Lower leg skin (tissue), 4 donors: ENCODE data around the gene NUDT9. TPM values are rescaled to one million over a fixed set of nuclear protein-coding genes. Genes with fewer than 3 reads are reported as not detected.
"Not testable (repeated sequence)": the region's sequence is repeated elsewhere in the genome, so short reads cannot be mapped to it uniquely, and the experiment has no call there.

Source experiments
- DNase-seq, 2 donors: peaks; one replicate each; pipeline ENCODE4 v3.0.0-alpha.2; 2019; ENCODE audit warnings: low spot score in 2 of 2
- H3K4me3 ChIP-seq: fragments of 200-600 bp; sonication (generic); 2 replicates; pipeline ENCODE4 v1.5.1; 2017; ENCODE audit warnings: mild to moderate bottlenecking, low read depth; ENCODE audit not compliant: poor library complexity, severe bottlenecking
- POLR2A ChIP-seq, 2 donors: fragments of 450-650 bp; IDR thresholded peaks; one replicate each; pipeline ENCODE4 v1.6.1; 2016 to 2017; ENCODE audit warnings: antibody characterized with exemption in 2 of 2, mild to moderate bottlenecking in 1 of 2, moderate library complexity in 1 of 2
- WGBS, 2 donors: methylation state at CpG; one replicate each; pipeline ENCODE4 v1.1.5; 2018; 5-methylcytosine and 5-hydroxymethylcytosine counted together
- intact Hi-C: fragments of 100-400 bp; cut with DNase I; formaldehyde crosslinking; loops from one replicate; pipeline ENCODE4 v1.15.0; 2023; ENCODE audit warnings: low total_unique reads
- total RNA-seq, 4 donors: library from RNA; depleted of rRNA; stranded (reverse); fragments of >200 nt; gene quantifications; one replicate each; pipeline ENCODE4 v1.1.0, GENCODE V29; 2016
- TF ChIP-seq, protein P1 (sequence below), 3 donors: fragments of 450-650 bp; IDR thresholded peaks; one replicate each; pipeline ENCODE4 v1.5.1; 2016; ENCODE audit warnings: antibody characterized with exemption in 3 of 3, mild to moderate bottlenecking in 3 of 3, moderate library complexity in 2 of 3

NUDT9 gene
- total RNA-seq, 4 donors from 2014 or later = 12.5 to 30.9 (median 21.7) TPM

DNA sequence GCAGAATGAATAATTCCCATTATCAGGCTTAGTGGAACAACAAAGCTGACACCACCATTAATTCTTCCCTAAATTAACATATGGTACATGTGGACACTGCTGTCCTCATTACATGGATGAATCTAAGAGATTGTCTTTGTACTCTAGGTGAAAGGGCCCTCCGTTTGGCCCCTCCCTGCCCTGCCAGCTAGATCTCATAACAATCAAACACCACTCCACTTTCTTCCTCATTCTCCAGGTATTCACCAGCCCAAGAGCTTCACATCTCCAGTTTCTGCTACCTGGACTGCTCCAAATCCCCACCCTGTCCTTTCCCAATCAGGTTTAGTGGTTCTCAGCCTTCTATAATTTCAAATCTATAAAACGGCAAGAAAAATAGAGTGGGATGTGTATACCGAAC is 35.1 kb upstream of the NUDT9 start:
- intact Hi-C loops = loop anchor here (10.0 kb wide), 1 partner anchor 458 kb away; no protein-coding TSS in a partner anchor
- DNase-seq = no peak
- no peak overlapping the region for H3K4me3 ChIP-seq
- WGBS, 2 donors = 93 to 96% methylated on average over 3 of the region's 3 CpGs
- TF ChIP-seq, protein P1, sequence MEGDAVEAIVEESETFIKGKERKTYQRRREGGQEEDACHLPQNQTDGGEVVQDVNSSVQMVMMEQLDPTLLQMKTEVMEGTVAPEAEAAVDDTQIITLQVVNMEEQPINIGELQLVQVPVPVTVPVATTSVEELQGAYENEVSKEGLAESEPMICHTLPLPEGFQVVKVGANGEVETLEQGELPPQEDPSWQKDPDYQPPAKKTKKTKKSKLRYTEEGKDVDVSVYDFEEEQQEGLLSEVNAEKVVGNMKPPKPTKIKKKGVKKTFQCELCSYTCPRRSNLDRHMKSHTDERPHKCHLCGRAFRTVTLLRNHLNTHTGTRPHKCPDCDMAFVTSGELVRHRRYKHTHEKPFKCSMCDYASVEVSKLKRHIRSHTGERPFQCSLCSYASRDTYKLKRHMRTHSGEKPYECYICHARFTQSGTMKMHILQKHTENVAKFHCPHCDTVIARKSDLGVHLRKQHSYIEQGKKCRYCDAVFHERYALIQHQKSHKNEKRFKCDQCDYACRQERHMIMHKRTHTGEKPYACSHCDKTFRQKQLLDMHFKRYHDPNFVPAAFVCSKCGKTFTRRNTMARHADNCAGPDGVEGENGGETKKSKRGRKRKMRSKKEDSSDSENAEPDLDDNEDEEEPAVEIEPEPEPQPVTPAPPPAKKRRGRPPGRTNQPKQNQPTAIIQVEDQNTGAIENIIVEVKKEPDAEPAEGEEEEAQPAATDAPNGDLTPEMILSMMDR (IDR thresholded peaks at IDR 0.05) = no peak
- no peak for TF ChIP-seq POLR2A (IDR thresholded peaks at IDR 0.05)

DNA sequence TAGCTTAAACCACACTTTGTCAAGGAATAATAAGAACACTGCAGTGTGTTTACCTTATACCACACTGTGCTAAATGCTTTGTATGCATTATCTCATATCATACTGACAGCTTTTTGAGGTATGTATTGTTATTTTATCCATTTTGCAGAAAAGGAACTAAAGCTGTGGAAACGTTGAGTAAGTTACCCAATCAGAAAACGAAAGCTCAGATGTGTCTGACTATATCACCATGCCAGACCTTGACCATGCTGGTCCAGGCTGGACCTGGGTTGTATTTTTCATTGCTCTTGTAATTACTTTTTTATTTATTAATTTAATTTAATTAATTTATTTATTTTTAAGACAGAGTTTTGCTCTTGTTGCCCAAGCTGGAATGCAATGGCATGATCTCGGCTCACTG is 33.5 kb upstream of the NUDT9 start:
- no peak for DNase-seq
- intact Hi-C loops = loop anchor here (10.0 kb wide), 1 partner anchor 456 kb away; no protein-coding TSS in a partner anchor
- TF ChIP-seq POLR2A (IDR thresholded peaks at IDR 0.05) = no peak
- TF ChIP-seq, protein P1 (IDR thresholded peaks at IDR 0.05) = no peak
- H3K4me3 ChIP-seq = no peak overlapping the region
- WGBS, 2 donors = 89 to 91% methylated on average over 3 of the region's 3 CpGs

DNA sequence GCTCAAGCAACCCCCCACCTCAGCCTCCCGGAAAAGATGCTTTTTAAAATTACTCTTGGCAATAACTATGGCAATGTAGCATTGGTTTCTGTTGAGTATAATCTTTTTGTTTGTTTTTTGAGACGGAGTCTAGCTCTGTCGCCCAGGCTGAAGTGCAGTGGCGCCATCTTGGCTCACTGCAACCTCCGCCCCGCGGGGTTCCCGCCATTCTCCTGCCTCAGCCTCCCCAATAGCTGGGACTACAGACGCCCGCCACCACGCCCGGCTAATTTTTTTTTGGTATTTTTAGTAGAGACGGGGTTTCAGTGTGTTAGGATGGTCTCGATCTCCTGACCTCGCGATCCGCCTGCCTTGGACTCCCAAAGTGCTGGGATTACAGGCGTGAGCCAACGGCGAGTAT is 32.3 kb upstream of the NUDT9 start:
- 82 to 87% methylated on average over 20 of the region's 20 CpGs for WGBS, 2 donors
- DNase-seq, intact Hi-C loops: not testable (repeated sequence)
- H3K4me3 ChIP-seq = peak overlapping the region; percentile 50

DNA sequence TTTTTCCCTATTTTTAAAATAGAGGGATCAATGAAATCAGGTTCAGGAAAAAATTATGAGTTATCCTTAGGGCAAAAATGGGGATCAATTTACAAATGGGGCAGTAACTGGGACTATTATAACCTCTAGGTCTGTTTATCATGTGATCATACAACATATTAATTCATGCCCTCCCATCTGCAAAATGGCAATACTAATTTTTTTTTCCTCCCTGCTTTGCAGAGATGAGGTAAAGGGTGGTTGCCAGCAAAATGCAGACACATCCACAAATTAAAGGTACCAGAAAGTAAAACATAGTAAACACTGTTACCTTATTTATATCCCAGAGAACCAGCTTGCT is 31.9 kb upstream of the NUDT9 start:
- no peak for TF ChIP-seq POLR2A (IDR thresholded peaks at IDR 0.05)
- TF ChIP-seq, protein P1 (IDR thresholded peaks at IDR 0.05) = no peak
- peak overlapping the region; percentile 50 for H3K4me3 ChIP-seq
- DNase-seq = no peak
- intact Hi-C loops = no loop called here

DNA sequence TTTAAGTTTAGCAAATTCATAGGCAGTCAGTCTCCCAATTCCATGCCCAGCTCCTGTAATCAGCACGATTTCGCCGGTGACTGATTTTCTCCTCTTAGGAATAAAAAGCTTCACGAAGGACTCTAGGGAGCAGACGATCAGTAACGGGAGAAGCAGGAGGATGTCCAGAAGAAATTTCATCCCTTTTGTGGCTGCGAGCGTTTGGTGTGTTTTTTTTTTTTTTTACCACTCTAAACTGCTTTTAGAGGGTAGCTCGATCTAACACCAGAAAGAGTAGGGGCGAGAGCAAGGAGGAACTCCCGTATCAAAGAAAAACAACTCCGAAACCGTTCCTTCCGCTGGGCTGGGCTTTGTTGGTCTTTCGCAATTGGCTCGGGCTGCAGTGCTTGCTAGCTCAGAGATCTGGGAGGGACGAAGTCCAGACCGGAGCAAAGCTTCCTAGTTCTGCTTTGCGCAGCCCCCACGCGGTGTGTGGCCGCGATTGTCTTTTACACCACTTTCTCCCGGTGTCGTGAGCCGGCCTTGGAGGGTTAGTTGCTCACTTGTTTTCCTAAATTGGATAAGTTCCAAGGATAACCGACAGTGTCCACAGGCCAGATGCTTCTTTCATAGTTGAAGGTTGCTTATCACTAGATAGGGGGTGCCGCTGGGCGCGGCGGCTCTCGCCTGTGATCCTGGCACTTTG is 31.3 kb upstream of the NUDT9 start, which contains the start of gene HSD17B11:
Gene HSD17B11, minus strand, starts transcription at position 298 of the 685 bp plus-strand sequence. Its CDS starts 118 bp downstream, at position 180.
- peak within 1 kb of the TSS; percentile 50 for H3K4me3 ChIP-seq
- WGBS, 2 donors = 1% methylated on average over 32 of the region's 32 CpGs
- intact Hi-C loops = no loop called here
- TF ChIP-seq, protein P1 (IDR thresholded peaks at IDR 0.05) = no peak
- TF ChIP-seq POLR2A (IDR thresholded peaks at IDR 0.05) = no peak
- peak; percentile 91 to 97 for DNase-seq

DNA sequence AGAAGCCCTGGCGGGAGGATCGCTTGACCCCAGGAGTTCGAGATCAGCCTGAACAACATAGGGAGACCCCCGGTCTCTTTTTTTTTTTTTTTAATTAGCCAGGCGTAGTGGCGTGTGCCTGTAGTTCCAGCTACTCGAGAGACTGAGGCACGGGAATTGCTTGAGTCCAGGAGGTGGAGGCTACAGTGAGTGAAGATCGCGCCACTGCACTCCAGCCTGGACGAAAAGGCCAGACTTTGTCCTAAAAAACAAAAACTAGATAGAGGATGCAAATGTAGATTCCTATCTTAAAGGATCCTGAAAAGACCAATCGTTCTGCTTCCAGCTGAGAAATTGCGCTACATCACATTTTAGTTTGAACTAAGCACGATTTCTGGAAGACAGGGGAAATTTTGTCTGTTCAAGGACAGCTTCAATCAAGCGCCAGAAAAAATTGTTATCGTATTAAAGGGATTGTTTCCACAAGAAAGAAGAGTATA is 30.8 kb upstream of the NUDT9 start:
- TF ChIP-seq, protein P1 (IDR thresholded peaks at IDR 0.05) = no peak
- no peak for TF ChIP-seq POLR2A (IDR thresholded peaks at IDR 0.05)
- DNase-seq = no peak
- WGBS, 2 donors = 7 to 9% methylated on average over 16 of the region's 16 CpGs
- peak overlapping the region; percentile 50 for H3K4me3 ChIP-seq
- intact Hi-C loops = no loop called here
